Measurements from ENCODE around the gene ACAP3. TPM values are rescaled to one million over a fixed set of nuclear protein-coding genes. Genes with fewer than 3 reads are reported as not detected.

Gene ACAP3
- total RNA-seq, 1 donor from 2014 or later, result 26.1 TPM

GRCh38 chr1:1244192-1244811 is 63.4 kb downstream of the ACAP3 start:
- no peaks in the 10 kb centered on the region for H3K36me3 Mint-ChIP-seq (ENCODE audit: low read depth)
- no peak overlapping the region for H3K27ac Mint-ChIP-seq
- POLR2A ChIA-PET, result no interaction called here
- no peak overlapping the region for H3K4me3 Mint-ChIP-seq
- ATAC-seq (ENCODE audit: low read depth) (no peak), DNase-seq (no peak)
- TF ChIP-seq CTCF (IDR thresholded peaks at IDR 0.05), result no peak
- no peaks in the 10 kb centered on the region for H3K9me3 Mint-ChIP-seq
- H3K27me3 Mint-ChIP-seq, result no peaks in the 10 kb centered on the region
- intact Hi-C loops (cut with micrococcal nuclease), result no loop called here
- CTCF ChIA-PET, result no interaction called here
- H3K4me1 Mint-ChIP-seq, result no peaks in the 10 kb centered on the region

- no peak for DNase-seq
- no peak overlapping the region for H3K27ac Mint-ChIP-seq
- no peaks in the 10 kb centered on the region for H3K4me1 Mint-ChIP-seq
- no peak overlapping the region for H3K4me3 Mint-ChIP-seq
- H3K36me3 Mint-ChIP-seq (ENCODE audit: low read depth), result no peaks in the 10 kb centered on the region
- ChIA-PET CTCF (no interaction called here), POLR2A (no interaction called here)
- TF ChIP-seq CTCF (IDR thresholded peaks at IDR 0.05), result no peak
- intact Hi-C loops (cut with micrococcal nuclease), result no loop called here
- ATAC-seq (ENCODE audit: low read depth), result no peak
- H3K27me3 Mint-ChIP-seq, result no peaks in the 10 kb centered on the region
- no peaks in the 10 kb centered on the region for H3K9me3 Mint-ChIP-seq
These were observed 63.9 kb downstream of the ACAP3 start for GRCh38 chr1:1243807-1244191.

GRCh38 chr1:1243266-1243660 is 64.5 kb downstream of the ACAP3 start:
- Mint-ChIP-seq H3K27me3 (no peaks in the 10 kb centered on the region), H3K4me1 (peaks cover 2% of the 10 kb centered on the region), H3K4me3 (no peak overlapping the region), H3K36me3 (ENCODE audit: low read depth) (no peaks in the 10 kb centered on the region), H3K9me3 (no peaks in the 10 kb centered on the region), H3K27ac (no peak overlapping the region)
- ChIA-PET CTCF (interaction anchor here (1.5 kb wide), 1 partner anchor 120 kb away, joined by 3 read pairs; no protein-coding TSS in a partner anchor), POLR2A (no interaction called here)
- ATAC-seq (ENCODE audit: low read depth) (no peak), DNase-seq (no peak)
- TF ChIP-seq CTCF (IDR thresholded peaks at IDR 0.05), result no peak
- intact Hi-C loops (cut with micrococcal nuclease), result no loop called here

GRCh38 chr1:1242461-1243265 is 65.1 kb downstream of the ACAP3 start:
- Mint-ChIP-seq H3K9me3 (no peaks in the 10 kb centered on the region), H3K27ac (no peak overlapping the region), H3K36me3 (ENCODE audit: low read depth) (no peaks in the 10 kb centered on the region), H3K27me3 (no peaks in the 10 kb centered on the region), H3K4me3 (no peak overlapping the region), H3K4me1 (peaks cover 7% of the 10 kb centered on the region)
- ChIA-PET POLR2A (no interaction called here), CTCF (interaction anchor here (1.5 kb wide), 1 partner anchor 120 kb away, joined by 3 read pairs; no protein-coding TSS in a partner anchor)
- intact Hi-C loops (cut with micrococcal nuclease), result no loop called here
- TF ChIP-seq CTCF (IDR thresholded peaks at IDR 0.05), result no peak
- ATAC-seq (ENCODE audit: low read depth), result no peak
- no peak for DNase-seq

Other genes with a start within 250 kb of the ACAP3 start
- not detected in 2 replicates for gene RNF223, start 233.6 kb downstream of the ACAP3 start, total RNA-seq
- 20.8 and 26.5 TPM in 2 replicates for gene C1orf159, start 191.8 kb downstream of the ACAP3 start, total RNA-seq
- 0.16 TPM in 1 of 2 replicates, not detected in the other for gene TTLL10, start 134.1 kb downstream of the ACAP3 start, total RNA-seq
- 36.7 and 37.5 TPM in 2 replicates for gene TNFRSF18, start 101.3 kb downstream of the ACAP3 start, total RNA-seq
- gene TNFRSF4, start 93.8 kb downstream of the ACAP3 start, total RNA-seq, result 0.86 and 1.1 TPM in 2 replicates
- gene SDF4, start 75.9 kb downstream of the ACAP3 start, total RNA-seq, result 94.4 and 97.9 TPM in 2 replicates
- 20.9 and 22.1 TPM in 2 replicates for gene B3GALT6, start 75.7 kb downstream of the ACAP3 start, total RNA-seq
- gene C1QTNF12, start 61.2 kb downstream of the ACAP3 start, total RNA-seq, result 2.5 and 2.7 TPM in 2 replicates
- gene UBE2J2, start 34.1 kb downstream of the ACAP3 start, total RNA-seq, result 79.2 and 89.9 TPM in 2 replicates
- 1.6 and 3.3 TPM in 2 replicates for gene SCNN1D, start 27.5 kb downstream of the ACAP3 start, total RNA-seq
- gene PUSL1, start 667 bp upstream of the ACAP3 start, total RNA-seq, result 11.9 and 12.6 TPM in 2 replicates
- 131 and 151 TPM in 2 replicates for gene INTS11, start 16.7 kb upstream of the ACAP3 start, total RNA-seq
- gene CPTP, start 16.9 kb upstream of the ACAP3 start, total RNA-seq, result 13.8 and 15.3 TPM in 2 replicates
- 2.5 and 2.7 TPM in 2 replicates for gene TAS1R3, start 23.4 kb upstream of the ACAP3 start, total RNA-seq
- gene DVL1, start 41.5 kb upstream of the ACAP3 start, total RNA-seq, result 29.3 and 30.7 TPM in 2 replicates
- gene MXRA8, start 50.6 kb upstream of the ACAP3 start, total RNA-seq, result 0.07 and 0.16 TPM in 2 replicates
- gene AURKAIP1, start 67.3 kb upstream of the ACAP3 start, total RNA-seq, result 91.5 and 105 TPM in 2 replicates
- gene CCNL2, start 91.4 kb upstream of the ACAP3 start, total RNA-seq, result 188 and 225 TPM in 2 replicates
- gene MRPL20, start 99.4 kb upstream of the ACAP3 start, total RNA-seq, result 134 and 136 TPM in 2 replicates
- 0.13 TPM in 1 of 2 replicates, not detected in the other for gene ANKRD65, start 113.3 kb upstream of the ACAP3 start, total RNA-seq
- not detected in 2 replicates for gene VWA1, start 127.8 kb upstream of the ACAP3 start, total RNA-seq
- gene ATAD3C, start 141.8 kb upstream of the ACAP3 start, total RNA-seq, result 0.58 and 0.86 TPM in 2 replicates
- 47.4 and 49.5 TPM in 2 replicates for gene ATAD3B, start 163.8 kb upstream of the ACAP3 start, total RNA-seq
- gene ATAD3A, start 204.2 kb upstream of the ACAP3 start, total RNA-seq, result 26.1 and 32.4 TPM in 2 replicates
- gene TMEM240, start 232.7 kb upstream of the ACAP3 start, total RNA-seq, result 0.31 TPM in 1 of 2 replicates, not detected in the other

All from activated B cell treated with CpG ODN at 0.5 μM for 24 hours (primary cell).